Liver (tissue), 9 donors: ENCODE results near the gene STOML1. TPM values are rescaled to one million over a fixed set of nuclear protein-coding genes. Genes with fewer than 3 reads are reported as not detected.

Experiments used
- DNase-seq: peaks from one replicate; pipeline ENCODE4 v3.0.0-alpha.2; 2017; ENCODE audit warnings: low spot score
- H3K27ac ChIP-seq, 2 donors: one replicate each; pipeline ENCODE4 v1.7.0; 2013; ENCODE audit warnings: inconsistent platforms in 2 of 2, low read length in 2 of 2, control low read depth in 1 of 2, low read depth in 1 of 2, mild to moderate bottlenecking in 1 of 2
- H3K27me3 ChIP-seq, 4 donors: one replicate each; pipeline versions ENCODE4 v1.6.1 to v1.7.0; 2013; ENCODE audit warnings: low read length in 3 of 4, inconsistent platforms in 1 of 4, mild to moderate bottlenecking in 1 of 4, moderate library complexity in 1 of 4; ENCODE audit not compliant: control insufficient read depth in 4 of 4, insufficient read depth in 4 of 4
- H3K36me3 ChIP-seq, 4 donors: one replicate each; pipeline versions ENCODE4 v1.6.1 to v1.7.0; 2013; ENCODE audit warnings: low read length in 3 of 4, mild to moderate bottlenecking in 3 of 4, low read depth in 1 of 4, moderate library complexity in 1 of 4; ENCODE audit not compliant: control insufficient read depth in 4 of 4, insufficient read depth in 3 of 4
- H3K4me1 ChIP-seq, 4 donors: one replicate each; pipeline versions ENCODE4 v1.6.1 to v1.7.0; 2013; ENCODE audit warnings: low read length in 3 of 4, mild to moderate bottlenecking in 3 of 4, moderate library complexity in 1 of 4; ENCODE audit not compliant: control insufficient read depth in 4 of 4, insufficient read depth in 4 of 4
- H3K4me3 ChIP-seq, 3 donors: one replicate each; pipeline versions ENCODE4 v1.6.1 to v1.7.0; 2013; ENCODE audit warnings: low read length in 3 of 3, control low read depth in 1 of 3, low read depth in 1 of 3, mild to moderate bottlenecking in 1 of 3
- H3K9ac ChIP-seq, 2 donors: one replicate each; pipeline ENCODE4 v1.7.0; 2013; ENCODE audit warnings: low read length in 2 of 2, mild to moderate bottlenecking in 2 of 2, moderate library complexity in 2 of 2, control low read depth in 1 of 2, low read depth in 1 of 2
- H3K9me3 ChIP-seq, 4 donors: one replicate each; pipeline versions ENCODE4 v1.6.1 to v1.7.0; 2013; ENCODE audit warnings: low read length in 3 of 4; ENCODE audit not compliant: control insufficient read depth in 4 of 4
- EGR1 ChIP-seq, 2 donors: IDR thresholded peaks; 2 replicates each; pipeline ENCODE4 v1.6.1; 2016 to 2018; ENCODE audit warnings: antibody characterized with exemption in 2 of 2, low read depth in 2 of 2
- FOXA1 ChIP-seq: IDR thresholded peaks from 2 replicates; pipeline ENCODE4 v1.6.1; 2016; ENCODE audit warnings: antibody characterized with exemption
- FOXA2 ChIP-seq: IDR thresholded peaks from 2 replicates; pipeline ENCODE4 v1.6.1; 2016; ENCODE audit warnings: antibody characterized with exemption
- GABPA ChIP-seq, 2 donors: IDR thresholded peaks in 1 of 2; conservative IDR thresholded peaks in 1 of 2; 2 replicates each; pipeline ENCODE4 v1.6.1; 2016; ENCODE audit warnings: antibody characterized with exemption in 2 of 2, mild to moderate bottlenecking in 1 of 2, moderate library complexity in 1 of 2
- HNF4A ChIP-seq, 2 donors: conservative IDR thresholded peaks; 2 replicates each; pipeline ENCODE4 v1.6.1; 2016; ENCODE audit warnings: antibody characterized with exemption in 2 of 2, mild to moderate bottlenecking in 2 of 2
- HNF4G ChIP-seq: IDR thresholded peaks from 2 replicates; pipeline ENCODE4 v1.6.1; 2016; ENCODE audit warnings: antibody characterized with exemption
- JUND ChIP-seq, 2 donors: IDR thresholded peaks; 2 replicates each; pipeline ENCODE4 v1.6.1; 2016; ENCODE audit warnings: antibody characterized with exemption in 2 of 2
- NR2F2 ChIP-seq: IDR thresholded peaks from 2 replicates; pipeline ENCODE4 v1.6.1; 2016; ENCODE audit warnings: antibody characterized with exemption
- RAD21 ChIP-seq, 2 donors: IDR thresholded peaks; 2 replicates each; pipeline ENCODE4 v1.6.1; 2016; ENCODE audit warnings: antibody characterized with exemption in 2 of 2, mild to moderate bottlenecking in 2 of 2
- RXRA ChIP-seq, 2 donors: IDR thresholded peaks; 2 replicates each; pipeline ENCODE4 v1.6.1; 2017 to 2018; ENCODE audit warnings: antibody characterized with exemption in 2 of 2, mild to moderate bottlenecking in 1 of 2
- SP1 ChIP-seq: IDR thresholded peaks from 2 replicates; pipeline ENCODE4 v1.6.1; 2018; ENCODE audit warnings: antibody characterized with exemption, mild to moderate bottlenecking
- TAF1 ChIP-seq: conservative IDR thresholded peaks from 2 replicates; pipeline ENCODE4 v1.6.1; 2016; ENCODE audit warnings: antibody characterized with exemption, mild to moderate bottlenecking
- YY1 ChIP-seq: IDR thresholded peaks from 2 replicates; pipeline ENCODE4 v1.6.1; 2016; ENCODE audit warnings: antibody characterized with exemption, mild to moderate bottlenecking
- WGBS: extraction: QIAGEN DNeasy Blood & Tissue Kit; methylation state at CpG from one replicate; pipeline ENCODE4 v1.1.7; 2013; 5-methylcytosine and 5-hydroxymethylcytosine counted together
- polyA plus RNA-seq, 2 donors: library from polyadenylated mRNA; stranded (reverse) in 1 of 2; unstranded in 1 of 2; fragments of 200-250 nt in 1 of 2; fragments of >200 nt in 1 of 2; fragmentation: Nextera tagmentation in 1 of 2; extraction: Ambion mirVana in 1 of 2; gene quantifications; one replicate each; pipeline versions ENCODE4 v1.2.1 to v1.2.3, GENCODE V29; 2013 to 2015
- total RNA-seq, 2 donors: library from RNA; depleted of rRNA; stranded (reverse); fragments of >200 nt; gene quantifications; one replicate each; pipeline ENCODE4 v1.2.3, GENCODE V29; 2014
- TF ChIP-seq, protein P1 (sequence below): fragments of 150-350 bp; IDR thresholded peaks from 2 replicates; pipeline ENCODE4 v1.5.1; 2017; ENCODE audit warnings: improper control_type of control experiment, low read depth, low read length; ENCODE audit not compliant: missing input control
- TF ChIP-seq, protein P2 (sequence below): IDR thresholded peaks from 2 replicates; pipeline ENCODE4 v1.6.1; 2016; ENCODE audit warnings: antibody characterized with exemption
- TF ChIP-seq, protein P3 (sequence below): IDR thresholded peaks from 2 replicates; pipeline ENCODE4 v1.6.1; 2016; ENCODE audit warnings: antibody characterized with exemption, mild to moderate bottlenecking
- TF ChIP-seq, protein P4 (sequence below): IDR thresholded peaks from 2 replicates; pipeline ENCODE4 v1.6.1; 2016; ENCODE audit warnings: antibody characterized with exemption
- TF ChIP-seq, protein P5 (sequence below): IDR thresholded peaks from 2 replicates; pipeline ENCODE4 v1.6.1; 2016; ENCODE audit warnings: antibody characterized with exemption
- donor health status: healthy.
- donor health status: healthy.
- donor health status: healthy.
- donor health status: healthy.
- donor health status: healthy.

The STOML1 gene
- total and polyA plus RNA-seq, 4 donors: 5.4 to 9.4 (median 6.4) TPM

DNA sequence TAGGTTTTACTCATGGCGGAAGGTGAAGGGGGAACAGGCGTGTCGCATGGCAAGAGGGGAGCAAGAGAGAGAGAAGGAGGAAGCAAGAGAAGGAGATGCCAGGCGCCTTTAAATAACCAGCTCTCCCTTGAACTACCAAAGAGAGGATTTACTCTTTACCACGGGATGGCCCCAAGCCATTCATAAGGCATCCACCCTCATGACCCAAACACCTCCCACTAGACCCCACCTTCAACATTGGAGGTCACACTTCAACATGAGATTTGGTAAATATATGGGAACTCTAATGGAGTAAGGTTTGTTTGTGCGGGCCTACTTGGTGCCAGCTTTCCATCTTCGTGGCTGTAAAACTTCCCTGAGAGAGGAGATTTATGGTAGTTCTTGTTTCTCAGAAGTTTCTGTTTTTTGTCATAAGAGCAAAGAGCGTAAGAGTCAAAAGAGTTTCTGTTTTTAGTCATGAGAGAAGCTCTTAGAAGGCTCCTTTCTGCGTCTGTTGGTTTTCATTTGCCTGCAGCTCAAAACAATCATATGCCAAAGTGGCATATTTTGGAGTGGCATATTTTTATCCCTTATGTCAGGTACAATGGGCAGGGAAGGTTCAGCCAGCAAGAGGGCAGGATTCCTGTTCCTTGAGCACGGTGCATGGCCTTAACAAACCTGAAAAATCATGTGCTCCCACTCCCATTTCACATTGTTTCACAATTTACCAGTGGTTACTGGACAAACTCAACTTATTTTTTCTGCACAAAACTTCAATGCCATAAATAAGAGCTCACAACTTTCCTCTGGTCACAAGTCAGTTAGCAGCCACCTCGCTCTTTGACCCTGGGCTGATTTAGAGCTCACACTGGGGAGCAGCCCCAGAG, 14.9 kb upstream of the STOML1 start:
- no peak overlapping the region for H3K4me3 ChIP-seq
- TF ChIP-seq NR2F2: no peak
- TF ChIP-seq TAF1: no peak
- TF ChIP-seq, protein P1, sequence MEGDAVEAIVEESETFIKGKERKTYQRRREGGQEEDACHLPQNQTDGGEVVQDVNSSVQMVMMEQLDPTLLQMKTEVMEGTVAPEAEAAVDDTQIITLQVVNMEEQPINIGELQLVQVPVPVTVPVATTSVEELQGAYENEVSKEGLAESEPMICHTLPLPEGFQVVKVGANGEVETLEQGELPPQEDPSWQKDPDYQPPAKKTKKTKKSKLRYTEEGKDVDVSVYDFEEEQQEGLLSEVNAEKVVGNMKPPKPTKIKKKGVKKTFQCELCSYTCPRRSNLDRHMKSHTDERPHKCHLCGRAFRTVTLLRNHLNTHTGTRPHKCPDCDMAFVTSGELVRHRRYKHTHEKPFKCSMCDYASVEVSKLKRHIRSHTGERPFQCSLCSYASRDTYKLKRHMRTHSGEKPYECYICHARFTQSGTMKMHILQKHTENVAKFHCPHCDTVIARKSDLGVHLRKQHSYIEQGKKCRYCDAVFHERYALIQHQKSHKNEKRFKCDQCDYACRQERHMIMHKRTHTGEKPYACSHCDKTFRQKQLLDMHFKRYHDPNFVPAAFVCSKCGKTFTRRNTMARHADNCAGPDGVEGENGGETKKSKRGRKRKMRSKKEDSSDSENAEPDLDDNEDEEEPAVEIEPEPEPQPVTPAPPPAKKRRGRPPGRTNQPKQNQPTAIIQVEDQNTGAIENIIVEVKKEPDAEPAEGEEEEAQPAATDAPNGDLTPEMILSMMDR: no peak
- no peak for TF ChIP-seq RAD21 (IDR thresholded peaks at IDR 0.05)
- TF ChIP-seq, protein P2, sequence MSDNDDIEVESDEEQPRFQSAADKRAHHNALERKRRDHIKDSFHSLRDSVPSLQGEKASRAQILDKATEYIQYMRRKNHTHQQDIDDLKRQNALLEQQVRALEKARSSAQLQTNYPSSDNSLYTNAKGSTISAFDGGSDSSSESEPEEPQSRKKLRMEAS: no peak
- TF ChIP-seq HNF4A (conservative IDR thresholded peaks at IDR 0.05): no peak
- TF ChIP-seq HNF4G: no peak
- TF ChIP-seq, protein P3, sequence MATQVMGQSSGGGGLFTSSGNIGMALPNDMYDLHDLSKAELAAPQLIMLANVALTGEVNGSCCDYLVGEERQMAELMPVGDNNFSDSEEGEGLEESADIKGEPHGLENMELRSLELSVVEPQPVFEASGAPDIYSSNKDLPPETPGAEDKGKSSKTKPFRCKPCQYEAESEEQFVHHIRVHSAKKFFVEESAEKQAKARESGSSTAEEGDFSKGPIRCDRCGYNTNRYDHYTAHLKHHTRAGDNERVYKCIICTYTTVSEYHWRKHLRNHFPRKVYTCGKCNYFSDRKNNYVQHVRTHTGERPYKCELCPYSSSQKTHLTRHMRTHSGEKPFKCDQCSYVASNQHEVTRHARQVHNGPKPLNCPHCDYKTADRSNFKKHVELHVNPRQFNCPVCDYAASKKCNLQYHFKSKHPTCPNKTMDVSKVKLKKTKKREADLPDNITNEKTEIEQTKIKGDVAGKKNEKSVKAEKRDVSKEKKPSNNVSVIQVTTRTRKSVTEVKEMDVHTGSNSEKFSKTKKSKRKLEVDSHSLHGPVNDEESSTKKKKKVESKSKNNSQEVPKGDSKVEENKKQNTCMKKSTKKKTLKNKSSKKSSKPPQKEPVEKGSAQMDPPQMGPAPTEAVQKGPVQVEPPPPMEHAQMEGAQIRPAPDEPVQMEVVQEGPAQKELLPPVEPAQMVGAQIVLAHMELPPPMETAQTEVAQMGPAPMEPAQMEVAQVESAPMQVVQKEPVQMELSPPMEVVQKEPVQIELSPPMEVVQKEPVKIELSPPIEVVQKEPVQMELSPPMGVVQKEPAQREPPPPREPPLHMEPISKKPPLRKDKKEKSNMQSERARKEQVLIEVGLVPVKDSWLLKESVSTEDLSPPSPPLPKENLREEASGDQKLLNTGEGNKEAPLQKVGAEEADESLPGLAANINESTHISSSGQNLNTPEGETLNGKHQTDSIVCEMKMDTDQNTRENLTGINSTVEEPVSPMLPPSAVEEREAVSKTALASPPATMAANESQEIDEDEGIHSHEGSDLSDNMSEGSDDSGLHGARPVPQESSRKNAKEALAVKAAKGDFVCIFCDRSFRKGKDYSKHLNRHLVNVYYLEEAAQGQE: no peak
- TF ChIP-seq EGR1 (IDR thresholded peaks at IDR 0.05; ENCODE audit: low read depth in 2 of 2): no peak
- no peak for TF ChIP-seq FOXA1
- TF ChIP-seq GABPA (IDR thresholded peaks at IDR 0.05 in 1 of 2, conservative IDR thresholded peaks at IDR 0.05 in 1 of 2): no peak
- no peak for TF ChIP-seq RXRA (IDR thresholded peaks at IDR 0.05)
- TF ChIP-seq, protein P4, sequence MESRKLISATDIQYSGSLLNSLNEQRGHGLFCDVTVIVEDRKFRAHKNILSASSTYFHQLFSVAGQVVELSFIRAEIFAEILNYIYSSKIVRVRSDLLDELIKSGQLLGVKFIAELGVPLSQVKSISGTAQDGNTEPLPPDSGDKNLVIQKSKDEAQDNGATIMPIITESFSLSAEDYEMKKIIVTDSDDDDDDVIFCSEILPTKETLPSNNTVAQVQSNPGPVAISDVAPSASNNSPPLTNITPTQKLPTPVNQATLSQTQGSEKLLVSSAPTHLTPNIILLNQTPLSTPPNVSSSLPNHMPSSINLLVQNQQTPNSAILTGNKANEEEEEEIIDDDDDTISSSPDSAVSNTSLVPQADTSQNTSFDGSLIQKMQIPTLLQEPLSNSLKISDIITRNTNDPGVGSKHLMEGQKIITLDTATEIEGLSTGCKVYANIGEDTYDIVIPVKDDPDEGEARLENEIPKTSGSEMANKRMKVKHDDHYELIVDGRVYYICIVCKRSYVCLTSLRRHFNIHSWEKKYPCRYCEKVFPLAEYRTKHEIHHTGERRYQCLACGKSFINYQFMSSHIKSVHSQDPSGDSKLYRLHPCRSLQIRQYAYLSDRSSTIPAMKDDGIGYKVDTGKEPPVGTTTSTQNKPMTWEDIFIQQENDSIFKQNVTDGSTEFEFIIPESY: no peak
- TF ChIP-seq FOXA2: no peak
- TF ChIP-seq SP1: no peak
- no peak for TF ChIP-seq JUND (IDR thresholded peaks at IDR 0.05)
- no peak for TF ChIP-seq YY1
- TF ChIP-seq, protein P5, sequence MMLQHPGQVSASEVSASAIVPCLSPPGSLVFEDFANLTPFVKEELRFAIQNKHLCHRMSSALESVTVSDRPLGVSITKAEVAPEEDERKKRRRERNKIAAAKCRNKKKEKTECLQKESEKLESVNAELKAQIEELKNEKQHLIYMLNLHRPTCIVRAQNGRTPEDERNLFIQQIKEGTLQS: no peak
- no peaks in the 10 kb centered on the region for H3K9me3 ChIP-seq
- H3K9ac ChIP-seq: no peak overlapping the region
- 84% methylated on average over 11 of the region's 11 CpGs for WGBS
- no peak overlapping the region for H3K27ac ChIP-seq
- H3K27me3 ChIP-seq: no peaks in the 10 kb centered on the region
- no peak for DNase-seq
- H3K36me3 ChIP-seq: peaks cover 0 to 2% (median 0%) of the 10 kb centered on the region in 4 donors
- H3K4me1 ChIP-seq: peaks cover 16 to 50% (median 39%) of the 10 kb centered on the region in 4 donors
